H1 (cell line): ENCODE data around the gene TMEM255B. TPM values are rescaled to one million over a fixed set of nuclear protein-coding genes. Genes with fewer than 3 reads are reported as not detected.

Experiments
- CTCF ChIA-PET: fragments of 300-600 bp; sonication (Branson Sonifier 250); formaldehyde crosslinking; loops from one replicate; lab custom pipeline; 2021; ENCODE audit not compliant: partially characterized antibody; lab: Charles Lee
- POLR2A ChIA-PET: fragments of 300-600 bp; sonication (Branson Sonifier 250); formaldehyde crosslinking; loops from one replicate; lab custom pipeline; 2021; ENCODE audit warnings: inconsistent platforms; ENCODE audit not compliant: partially characterized antibody; lab: Charles Lee
- DNase-seq, 2 experiments: peaks; one replicate each; pipeline versions ENCODE4 v3.0.0 to v3.0.0-alpha.2; 2010 to 2022; ENCODE audit warnings: low spot score in 2 of 2, low read depth in 1 of 2, mixed read lengths in 1 of 2
- FAIRE-seq: peaks from 2 replicates; lab custom pipeline; 2011; peaks lifted over from hg19 to GRCh38; lab: Jason Lieb, UNC
- H2AFZ ChIP-seq: 2 replicates; pipeline ENCODE4 v1.8.1; 2012; ENCODE audit warnings: low read length, inconsistent platforms
- H2AK5ac ChIP-seq: 2 replicates; pipeline ENCODE4 v1.6.1; 2013; ENCODE audit warnings: low read depth, low read length
- H2BK120ac ChIP-seq: replicated peaks from 2 replicates; pipeline ENCODE3; 2013; ENCODE audit warnings: low read depth, low read length, inconsistent platforms
- H2BK12ac ChIP-seq: 2 replicates; pipeline ENCODE4 v1.6.1; 2013; ENCODE audit warnings: low read depth, low read length
- H2BK15ac ChIP-seq: 2 replicates; pipeline ENCODE4 v1.6.1; 2013; ENCODE audit warnings: low read length
- H2BK20ac ChIP-seq: 2 replicates; pipeline ENCODE4 v1.6.1; 2013; ENCODE audit warnings: low read length
- H2BK5ac ChIP-seq: 2 replicates; pipeline ENCODE4 v1.6.1; 2013; ENCODE audit warnings: low read depth, low read length
- H3K14ac ChIP-seq: 2 replicates; pipeline ENCODE4 v1.6.1; 2013; ENCODE audit warnings: inconsistent platforms; ENCODE audit not compliant: insufficient read length
- H3K18ac ChIP-seq: 2 replicates; pipeline ENCODE4 v1.6.1; 2013; ENCODE audit warnings: low read length; ENCODE audit errors: extremely low read depth
- H3K23ac ChIP-seq: 2 replicates; pipeline ENCODE4 v1.6.1; 2013; ENCODE audit warnings: inconsistent platforms; ENCODE audit not compliant: insufficient read length
- H3K23me2 ChIP-seq: 2 replicates; pipeline ENCODE4 v1.6.1; 2013; ENCODE audit warnings: low read depth, low read length
- H3K27ac ChIP-seq: 2 replicates; pipeline ENCODE4 v1.6.1; 2011; ENCODE audit warnings: low read depth, low read length, inconsistent platforms
- H3K27me3 ChIP-seq, 4 experiments: replicated peaks in 1 of 4; 1 replicate in 1 of 4; 2 replicates in 3 of 4; pipeline versions ENCODE4 v1.6.1 to v1.8.1; 2011 to 2013; ENCODE audit warnings: low read length in 3 of 4, mild to moderate bottlenecking in 3 of 4, inconsistent platforms in 2 of 4, mixed read lengths in 2 of 4, moderate library complexity in 1 of 4; ENCODE audit not compliant: control insufficient read depth in 3 of 4, insufficient read depth in 3 of 4; ENCODE audit errors: extremely low read depth in 1 of 4
- H3K36me3 ChIP-seq, 4 experiments: 2 replicates each; pipeline versions ENCODE4 v1.6.1 to v1.8.1; 2011 to 2013; ENCODE audit warnings: mild to moderate bottlenecking in 4 of 4, low read length in 3 of 4, moderate library complexity in 2 of 4, control low read depth in 1 of 4, inconsistent platforms in 1 of 4; ENCODE audit not compliant: insufficient read depth in 4 of 4, control insufficient read depth in 2 of 4
- H3K4ac ChIP-seq: replicated peaks from 2 replicates; pipeline ENCODE3; 2013; ENCODE audit warnings: low read length, low read depth, mixed read lengths, inconsistent platforms; ENCODE audit not compliant: insufficient read length
- H3K4me1 ChIP-seq, 4 experiments: replicated peaks in 1 of 4; 1 replicate in 1 of 4; 2 replicates in 3 of 4; pipeline versions ENCODE4 v1.6.1 to v1.8.1; 2011 to 2013; ENCODE audit warnings: low read length in 3 of 4, inconsistent platforms in 2 of 4, mixed read lengths in 1 of 4; ENCODE audit not compliant: insufficient read depth in 4 of 4, control insufficient read depth in 3 of 4
- H3K4me2 ChIP-seq, 2 experiments: 2 replicates each; pipeline versions ENCODE4 v1.6.1 to v1.8.1; 2011 to 2013; ENCODE audit warnings: low read depth in 2 of 2, low read length in 2 of 2, control low read depth in 1 of 2, inconsistent platforms in 1 of 2, mild to moderate bottlenecking in 1 of 2; ENCODE audit not compliant: insufficient read depth in 1 of 2
- H3K4me3 ChIP-seq, 4 experiments: fragments of 200-600, 300-600 bp in 1 of 4; sonication (generic), shearing (Covaris generic), sonication (Bioruptor Twin) in 1 of 4; 2 replicates each; pipeline versions ENCODE4 v1.5.1 to v1.8.1; 2011 to 2016; ENCODE audit warnings: low read length in 4 of 4, low read depth in 3 of 4, control low read depth in 2 of 4, inconsistent platforms in 2 of 4, mild to moderate bottlenecking in 2 of 4, mixed read lengths in 1 of 4, moderate library complexity in 1 of 4; ENCODE audit not compliant: insufficient read depth in 2 of 4; ENCODE audit errors: extremely low read depth in 1 of 4
- H3K56ac ChIP-seq: replicated peaks from 2 replicates; pipeline ENCODE3; 2013; ENCODE audit warnings: low read depth, mild to moderate bottlenecking, mixed read lengths, low read length, inconsistent platforms; ENCODE audit not compliant: insufficient read length
- H3K79me1 ChIP-seq: 2 replicates; pipeline ENCODE4 v1.6.1; 2013; ENCODE audit warnings: low read depth, low read length, control low read depth
- H3K79me2 ChIP-seq, 2 experiments: 2 replicates each; pipeline versions ENCODE4 v1.6.1 to v1.8.1; 2012 to 2013; ENCODE audit warnings: low read length in 2 of 2, mild to moderate bottlenecking in 2 of 2, inconsistent platforms in 1 of 2; ENCODE audit not compliant: insufficient read depth in 2 of 2, control insufficient read depth in 1 of 2
- H3K9ac ChIP-seq, 4 experiments: replicated peaks in 1 of 4; 1 replicate in 1 of 4; 2 replicates in 3 of 4; pipeline versions ENCODE4 v1.6.1 to v1.8.1; 2011 to 2013; ENCODE audit warnings: low read depth in 3 of 4, low read length in 3 of 4, control low read depth in 2 of 4, mild to moderate bottlenecking in 2 of 4, moderate library complexity in 2 of 4, inconsistent platforms in 1 of 4; ENCODE audit errors: extremely low read depth in 1 of 4
- H3K9me3 ChIP-seq, 2 experiments: 2 replicates each; pipeline versions ENCODE4 v1.6.1 to v1.8.1; 2012 to 2013; ENCODE audit warnings: mild to moderate bottlenecking in 2 of 2, moderate library complexity in 2 of 2, control low read depth in 1 of 2, inconsistent platforms in 1 of 2, low read depth in 1 of 2, low read length in 1 of 2, mixed read lengths in 1 of 2; ENCODE audit not compliant: insufficient read depth in 2 of 2
- H4K20me1 ChIP-seq, 2 experiments: replicated peaks in 1 of 2; 2 replicates each; pipeline versions ENCODE3 to v1.8.1; 2011 to 2013; ENCODE audit warnings: inconsistent platforms in 2 of 2, low read length in 2 of 2, mild to moderate bottlenecking in 1 of 2; ENCODE audit not compliant: insufficient read depth in 2 of 2, control insufficient read depth in 1 of 2
- H4K5ac ChIP-seq: 2 replicates; pipeline ENCODE4 v1.6.1; 2013; ENCODE audit warnings: low read length, low read depth, mixed read lengths, inconsistent platforms; ENCODE audit not compliant: insufficient read length
- H4K8ac ChIP-seq: 2 replicates; pipeline ENCODE4 v1.8.0; 2013; ENCODE audit warnings: mild to moderate bottlenecking, moderate library complexity, low read length, inconsistent platforms; ENCODE audit not compliant: insufficient read depth; ENCODE audit errors: extremely low read depth
- H4K91ac ChIP-seq: replicated peaks from 2 replicates; pipeline ENCODE3; 2013; ENCODE audit warnings: low read length, mixed read lengths, inconsistent platforms; ENCODE audit not compliant: insufficient read length
- BRCA1 ChIP-seq: IDR thresholded peaks from 2 replicates; pipeline ENCODE4 v1.6.1; 2012; ENCODE audit warnings: low read depth, low read length, improper control_type of control experiment
- CBX8 ChIP-seq: fragments of 300-800, 300-1000 bp; sonication (generic); IDR thresholded peaks from 2 replicates; pipeline ENCODE4 v1.7.1; 2016; ENCODE audit warnings: low read depth, low read length, borderline replicate concordance
- CHD2 ChIP-seq: IDR thresholded peaks from 2 replicates; pipeline ENCODE4 v1.6.1; 2012; ENCODE audit warnings: low read length, improper control_type of control experiment
- EP300 ChIP-seq, 2 experiments: IDR thresholded peaks; 1 replicate in 1 of 2; 2 replicates in 1 of 2; pipeline ENCODE4 v1.6.1; 2011 to 2012; ENCODE audit warnings: low read depth in 2 of 2, low read length in 2 of 2, mild to moderate bottlenecking in 2 of 2, borderline replicate concordance in 1 of 2, inconsistent platforms in 1 of 2, moderate library complexity in 1 of 2
- NANOG ChIP-seq: IDR thresholded peaks from 2 replicates; pipeline ENCODE4 v1.6.1; 2011; ENCODE audit warnings: low read length, low read depth, mild to moderate bottlenecking, inconsistent platforms; ENCODE audit not compliant: insufficient read depth, poor library complexity, severe bottlenecking
- PHF8 ChIP-seq: fragments of 200-600 bp; sonication (generic); conservative IDR thresholded peaks from 2 replicates; pipeline ENCODE4 v1.7.1; 2012; ENCODE audit warnings: low read depth, mild to moderate bottlenecking, inconsistent platforms, low read length, moderate library complexity
- RAD21 ChIP-seq, 2 experiments: IDR thresholded peaks in 1 of 2; conservative IDR thresholded peaks in 1 of 2; 2 replicates each; pipeline ENCODE4 v1.6.1; 2011; ENCODE audit warnings: low read depth in 2 of 2, low read length in 2 of 2, improper control_type of control experiment in 1 of 2, inconsistent platforms in 1 of 2, mild to moderate bottlenecking in 1 of 2, moderate library complexity in 1 of 2
- SIN3A ChIP-seq, 2 experiments: IDR thresholded peaks in 1 of 2; conservative IDR thresholded peaks in 1 of 2; 2 replicates each; pipeline ENCODE4 v1.6.1; 2011 to 2012; ENCODE audit warnings: low read length in 2 of 2, improper control_type of control experiment in 1 of 2, low read depth in 1 of 2, mild to moderate bottlenecking in 1 of 2
- TAF1 ChIP-seq: IDR thresholded peaks from 2 replicates; pipeline ENCODE4 v1.6.1; 2011; ENCODE audit warnings: mild to moderate bottlenecking, low read depth, low read length
- TAF7 ChIP-seq: optimal IDR thresholded peaks from 2 replicates; pipeline ENCODE3; 2011; ENCODE audit warnings: low read depth, mild to moderate bottlenecking, inconsistent platforms, low read length, moderate library complexity, borderline replicate concordance
- TCF12 ChIP-seq: IDR thresholded peaks from 2 replicates; pipeline ENCODE4 v1.6.1; 2011; ENCODE audit warnings: low read depth, mild to moderate bottlenecking, low read length
- USF2 ChIP-seq: IDR thresholded peaks from 2 replicates; pipeline ENCODE4 v1.6.1; 2011; ENCODE audit warnings: low read length, improper control_type of control experiment
- WGBS, 2 experiments: shearing (Covaris generic) in 1 of 2; methylation state at CpG; one replicate each; pipeline versions ENCODE4 v1.1.6 to v1.1.7; 2013 to 2015; ENCODE audit warnings: low lambda C conversion rate in 2 of 2, mixed read lengths in 2 of 2, inconsistent platforms in 1 of 2, low coverage in 1 of 2, missing lambda C conversion rate in 1 of 2; ENCODE audit not compliant: insufficient replicate concordance in 2 of 2, insufficient coverage in 1 of 2, insufficient read length in 1 of 2; ENCODE audit errors: extremely low coverage in 1 of 2, missing lambda C conversion rate in 1 of 2; 5-methylcytosine and 5-hydroxymethylcytosine counted together
- polyA plus RNA-seq, 7 experiments: library from polyadenylated mRNA; depleted of rRNA in 3 of 7; stranded (reverse) in 5 of 7; unstranded in 2 of 7; fragments of >200 nt in 5 of 7; fragments of 200-250 nt in 2 of 7; gene quantifications; 1 replicate in 5 of 7; 2 replicates in 1 of 7; 4 replicates in 1 of 7; pipeline versions ENCODE4 v1.2.1 to v1.2.3, GENCODE V29; 2011 to 2013; ENCODE audit warnings: missing spikeins in 2 of 7, mixed read lengths in 2 of 7
- total RNA-seq: library from RNA; stranded (reverse); fragmentation: NEBNext Ultra II Directional; extraction: Animal tissue kit (Norgen Biotek cat#: 25700); gene quantifications from 2 replicates; pipeline ENCODE4 v1.2.1, GENCODE V29; 2021

TMEM255B gene
- total and polyA plus RNA-seq, 2 of the 8 experiments (the other 6 are each of a cell fraction or from before 2014, with no cell fraction given): 3.4 to 4.4 TPM

- Histone ChIP-seq H3K23ac (no peak overlapping the region), H3K4me3 (no peak overlapping the region), H2BK20ac (no peak overlapping the region), H3K79me1 (no peaks in the 10 kb centered on the region), H4K91ac (no peak overlapping the region), H2BK15ac (no peak overlapping the region), H4K20me1 (peaks cover 0 to 6% of the 10 kb centered on the region in 2 experiments), H2AK5ac (no peak overlapping the region), H2BK12ac (no peak overlapping the region), H3K9me3 (peaks cover 3 to 7% of the 10 kb centered on the region in 2 experiments; a peak in 3 of 4 replicates), H3K56ac (no peak overlapping the region), H3K27ac (no peak overlapping the region), H4K5ac (no peak overlapping the region), H3K23me2 (peaks cover 6% of the 10 kb centered on the region; the same call in 1 of the 2 replicates), H3K27me3 (peaks cover 0 to 2% (median 0%) of the 10 kb centered on the region in 4 experiments; a peak in 1 of 7 replicates), H3K9ac (no peak overlapping the region), H4K8ac (no peak overlapping the region), H3K18ac (no peak overlapping the region), H3K79me2 (peaks cover 0 to 3% of the 10 kb centered on the region in 2 experiments; a peak in 1 of 4 replicates), H3K4me2 (no peak overlapping the region), H3K14ac (no peak overlapping the region), H2BK120ac (no peak overlapping the region), H2AFZ (no peak overlapping the region), H2BK5ac (no peak overlapping the region), H3K36me3 (peaks cover 0 to 5% (median 0%) of the 10 kb centered on the region in 4 experiments; a peak in 1 of 8 replicates), H3K4me1 (no peaks in the 10 kb centered on the region), H3K4ac (no peak overlapping the region)
- DNase-seq (no peak), FAIRE-seq (no peak)
- WGBS, 2 experiments: 80% methylated on average over 2 of the region's 2 CpGs; no CpG with 5 or more reads in 1 of the 2 experiments
- POLR2A ChIA-PET: no interaction called here
- CTCF ChIA-PET: interaction anchor here (1.5 kb wide), 1 partner anchor 40 kb away, joined by 3 read pairs; no protein-coding TSS in a partner anchor
- TF ChIP-seq CBX8 (no peak), USF2 (no peak), CHD2 (no peak), PHF8 (no peak), TCF12 (no peak), TAF7 (no peak), NANOG (no peak), TAF1 (no peak), EP300 (IDR thresholded peaks at IDR 0.05; ENCODE audit: borderline replicate concordance in 1 of 2, low read depth in 2 of 2, low read length in 2 of 2) (no peak), RAD21 (IDR thresholded peaks at IDR 0.05 in 1 of 2, conservative IDR thresholded peaks at IDR 0.05 in 1 of 2; ENCODE audit: low read depth in 2 of 2, low read length in 2 of 2) (no peak), SIN3A (conservative IDR thresholded peaks at IDR 0.05 in 1 of 2, IDR thresholded peaks at IDR 0.05 in 1 of 2; ENCODE audit: low read depth in 1 of 2, low read length in 2 of 2) (no peak), BRCA1 (no peak)
Observed at GRCh38 chr13:113781571-113781970, 22.5 kb downstream of the TMEM255B start.
